ENCODE measurements around the gene SSUH2.

GRCh38 chr3:8668216-8668615 is 23.6 kb upstream of the SSUH2 start:
- TF ChIP-seq HDAC2 (IDR thresholded peaks at IDR 0.05) (no peak), STAG1 (CRISPR knock-in tag; IDR thresholded peaks at IDR 0.05; ENCODE audit: borderline replicate concordance) (no peak)

Measured in K562 (cell line).